HG03442 (cell line): ENCODE data around the gene GNAO1.

Experiments used
- ATAC-seq: cut with Tn5 transposase; IDR thresholded peaks from one replicate; pipeline ENCODE4 v1.9.1; 2021; ENCODE audit warnings: mild to moderate bottlenecking, moderate library complexity; ENCODE audit not compliant: unreplicated experiment

Gene GNAO1

GRCh38 chr16:56344518-56345405, 153.5 kb downstream of the GNAO1 start:
- ATAC-seq: no peak

DNA sequence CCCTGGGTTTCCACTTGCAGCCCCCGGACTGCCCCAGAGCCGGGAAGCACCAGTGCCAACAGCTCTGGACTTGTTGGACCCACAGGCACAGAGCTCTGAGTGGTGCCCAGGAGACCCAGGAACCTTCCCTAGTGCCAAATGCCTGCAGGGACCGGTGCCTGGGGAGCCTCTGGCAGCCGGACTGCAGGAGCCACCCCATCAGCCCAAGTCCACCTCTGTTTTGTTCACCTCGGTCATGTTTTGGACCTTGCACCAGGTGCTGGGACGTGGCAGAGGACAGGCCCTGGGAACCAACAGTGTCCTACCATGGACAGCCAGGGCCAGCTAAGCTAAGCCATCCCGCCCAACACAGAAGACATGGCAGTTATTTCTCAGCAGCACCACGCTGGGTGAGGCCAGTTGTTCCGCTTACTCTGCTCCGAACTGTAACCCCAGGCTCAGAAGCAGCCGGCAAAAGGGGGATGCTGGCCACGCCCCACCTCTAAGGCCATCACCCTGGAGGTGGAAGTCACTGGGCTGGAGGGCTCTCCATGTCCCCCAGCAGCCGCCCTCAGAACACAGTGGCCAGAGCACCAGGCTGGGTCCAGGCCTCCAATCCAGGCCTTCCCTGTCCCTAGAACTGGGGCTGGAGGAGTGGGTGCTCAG, 154.2 kb downstream of the GNAO1 start:
- no peak for ATAC-seq

DNA sequence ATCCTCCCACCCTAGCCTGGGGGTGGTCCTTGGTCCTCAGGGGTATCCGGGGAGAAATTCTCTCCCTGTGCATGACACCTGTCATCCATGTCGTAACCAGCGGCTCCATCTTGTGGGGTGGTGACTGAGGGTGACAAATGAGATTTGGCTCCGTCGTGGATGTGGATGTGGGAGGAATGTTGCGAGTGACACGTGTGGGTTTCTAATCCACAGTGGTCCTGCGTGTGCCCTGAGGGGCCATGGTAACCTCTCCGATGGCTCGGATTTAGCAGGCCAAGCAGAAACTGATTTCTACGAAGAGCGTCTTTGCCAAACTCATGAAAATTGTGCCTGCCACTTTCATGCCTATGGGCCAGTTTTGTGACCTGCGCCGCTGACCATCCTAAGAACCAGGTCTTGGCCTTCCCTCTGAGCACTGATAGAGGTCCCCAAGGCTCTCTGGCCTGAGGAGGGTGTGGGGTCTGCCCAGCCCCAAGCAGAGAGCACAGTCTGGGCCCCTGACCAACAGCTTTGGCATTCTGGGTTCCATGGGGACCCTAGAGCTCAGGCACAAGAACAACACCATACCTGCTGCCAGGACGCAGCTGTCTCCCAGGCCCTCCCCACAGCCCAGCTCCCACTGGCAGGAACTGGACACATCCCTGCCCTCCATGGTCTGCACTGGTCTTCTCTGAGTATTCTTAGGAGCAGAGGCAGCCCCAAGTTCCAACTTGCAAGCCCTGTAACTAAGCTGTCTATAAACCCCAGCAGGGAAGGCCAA, 155.0 kb downstream of the GNAO1 start:
- ATAC-seq: no peak

- ATAC-seq: no peak
These were observed 155.9 kb downstream of the GNAO1 start for GRCh38 chr16:56347166-56347565.

DNA sequence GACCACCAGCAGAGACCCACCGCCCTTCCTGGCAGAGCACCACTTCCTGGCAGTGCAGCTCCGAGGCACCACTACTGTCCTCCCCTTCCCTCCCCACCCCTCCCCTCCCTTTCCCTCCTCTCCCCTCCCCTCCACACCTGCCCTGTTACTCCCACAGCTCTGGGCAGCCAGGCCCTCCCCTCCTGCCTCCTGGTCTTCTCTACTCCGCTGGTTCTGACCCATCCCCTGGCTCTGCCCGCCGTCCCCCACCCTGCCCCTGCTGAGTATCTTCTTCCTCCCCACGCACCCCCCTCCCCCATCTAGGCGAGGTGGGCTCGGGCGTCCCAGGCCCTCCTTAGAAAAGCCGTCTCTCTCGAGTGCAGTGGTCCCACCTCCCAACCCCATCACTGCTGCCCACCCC, 156.4 kb downstream of the GNAO1 start:
- ATAC-seq: no peak

DNA sequence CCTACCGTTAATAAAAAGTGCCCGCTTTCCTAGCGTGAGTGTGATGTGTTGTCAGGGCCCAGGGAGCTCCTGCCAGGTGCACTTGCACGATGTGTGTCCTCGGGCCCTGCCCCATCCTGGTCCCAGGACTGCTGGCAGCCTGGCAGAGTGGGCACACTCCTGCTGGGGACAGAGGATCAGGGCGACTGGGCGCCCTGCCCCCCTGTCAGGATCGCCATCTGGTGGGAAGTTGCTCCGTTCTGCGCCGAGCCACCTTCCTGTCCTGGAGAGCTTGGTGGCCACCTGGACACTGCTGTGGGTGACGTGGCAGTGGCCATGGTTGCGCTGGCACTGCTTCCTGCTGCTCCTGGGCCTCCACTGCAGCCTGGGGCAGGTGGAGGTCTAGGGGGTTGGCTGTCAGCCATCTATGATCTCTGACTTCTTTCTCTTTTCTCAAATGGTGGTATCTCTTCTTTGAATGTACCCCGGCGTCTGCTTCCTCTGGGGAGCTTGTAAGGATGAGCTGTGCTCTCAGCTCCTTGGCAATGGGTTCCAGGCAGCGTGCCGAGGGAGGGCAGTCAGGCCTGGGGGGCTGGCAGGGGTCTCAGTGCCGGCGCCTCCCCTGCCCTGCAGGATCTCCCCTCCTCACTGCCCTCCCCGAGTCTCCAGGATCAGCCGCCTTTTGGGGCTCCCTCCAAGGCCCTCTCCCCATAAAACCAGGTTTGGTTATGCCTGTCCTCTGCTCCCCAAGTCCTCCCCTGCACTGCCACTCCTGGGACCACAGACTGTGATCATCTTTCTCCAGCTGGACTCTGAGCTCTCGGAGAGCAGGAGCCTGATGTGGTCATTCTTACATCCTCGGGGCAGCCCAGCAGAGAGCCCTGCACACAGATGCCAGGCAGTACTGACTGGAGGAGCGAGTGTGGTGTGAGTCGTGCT, 157.1 kb downstream of the GNAO1 start:
- ATAC-seq: no peak

GRCh38 chr16:56349086-56349415, 157.8 kb downstream of the GNAO1 start:
- ATAC-seq: no peak

GRCh38 chr16:56349711-56350161, 158.4 kb downstream of the GNAO1 start:
- no peak for ATAC-seq

- ATAC-seq: no peak
These were observed 159.5 kb downstream of the GNAO1 start for GRCh38 chr16:56350491-56351405.

DNA sequence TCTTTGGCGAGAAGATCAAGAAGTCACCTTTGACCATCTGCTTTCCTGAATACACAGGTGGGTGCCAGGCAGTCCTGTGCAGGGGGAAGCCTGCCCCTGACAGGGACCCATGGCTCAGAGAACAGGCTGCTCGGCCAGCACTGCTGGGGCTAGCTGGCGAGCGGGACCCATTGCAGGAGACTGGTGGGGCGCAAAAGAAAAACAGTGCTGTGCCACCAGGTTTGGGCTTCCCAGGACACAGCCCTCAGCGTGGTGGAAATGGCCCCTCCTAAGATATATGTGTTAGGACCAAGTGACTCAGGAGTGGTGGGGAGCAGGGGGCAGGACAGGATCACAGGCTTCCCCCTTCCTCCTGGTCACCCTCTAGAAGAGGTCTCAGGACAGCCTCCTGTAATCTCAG, 160.2 kb downstream of the GNAO1 start:
- no peak for ATAC-seq

DNA sequence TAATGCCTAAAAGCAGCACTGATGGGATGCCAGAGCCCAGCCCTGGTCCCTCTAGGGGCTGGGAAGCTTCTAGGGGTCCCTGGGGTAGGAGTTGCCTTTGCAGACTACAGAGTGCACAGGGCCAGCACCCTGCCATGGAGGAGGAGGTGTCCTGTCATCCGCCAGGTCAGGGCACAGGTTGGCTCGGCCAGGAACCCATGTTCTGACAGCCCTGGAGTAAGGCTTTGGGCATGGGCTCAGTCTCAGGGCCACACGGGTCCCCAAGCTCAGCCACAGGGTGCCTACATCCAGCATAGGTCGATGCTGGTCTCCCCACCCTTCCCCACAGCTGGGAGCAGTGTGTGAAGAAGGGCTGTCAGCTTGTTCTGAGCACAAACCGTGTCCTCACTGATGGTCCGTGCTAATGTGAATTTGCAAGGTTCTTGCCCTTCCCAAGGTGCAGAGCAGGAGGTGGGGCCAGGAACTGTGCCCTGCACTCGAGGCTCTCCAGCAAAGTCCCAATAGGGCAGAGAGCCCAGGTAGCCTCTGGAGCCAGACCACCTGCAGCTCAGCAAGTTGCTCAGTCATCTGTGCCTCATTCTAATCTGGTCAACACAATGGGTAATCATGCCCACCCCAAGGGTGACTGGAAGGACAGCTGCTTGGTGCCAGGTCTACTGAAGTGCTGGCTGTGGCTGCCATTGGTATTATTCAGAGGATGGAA, 161.2 kb downstream of the GNAO1 start:
- no peak for ATAC-seq

DNA sequence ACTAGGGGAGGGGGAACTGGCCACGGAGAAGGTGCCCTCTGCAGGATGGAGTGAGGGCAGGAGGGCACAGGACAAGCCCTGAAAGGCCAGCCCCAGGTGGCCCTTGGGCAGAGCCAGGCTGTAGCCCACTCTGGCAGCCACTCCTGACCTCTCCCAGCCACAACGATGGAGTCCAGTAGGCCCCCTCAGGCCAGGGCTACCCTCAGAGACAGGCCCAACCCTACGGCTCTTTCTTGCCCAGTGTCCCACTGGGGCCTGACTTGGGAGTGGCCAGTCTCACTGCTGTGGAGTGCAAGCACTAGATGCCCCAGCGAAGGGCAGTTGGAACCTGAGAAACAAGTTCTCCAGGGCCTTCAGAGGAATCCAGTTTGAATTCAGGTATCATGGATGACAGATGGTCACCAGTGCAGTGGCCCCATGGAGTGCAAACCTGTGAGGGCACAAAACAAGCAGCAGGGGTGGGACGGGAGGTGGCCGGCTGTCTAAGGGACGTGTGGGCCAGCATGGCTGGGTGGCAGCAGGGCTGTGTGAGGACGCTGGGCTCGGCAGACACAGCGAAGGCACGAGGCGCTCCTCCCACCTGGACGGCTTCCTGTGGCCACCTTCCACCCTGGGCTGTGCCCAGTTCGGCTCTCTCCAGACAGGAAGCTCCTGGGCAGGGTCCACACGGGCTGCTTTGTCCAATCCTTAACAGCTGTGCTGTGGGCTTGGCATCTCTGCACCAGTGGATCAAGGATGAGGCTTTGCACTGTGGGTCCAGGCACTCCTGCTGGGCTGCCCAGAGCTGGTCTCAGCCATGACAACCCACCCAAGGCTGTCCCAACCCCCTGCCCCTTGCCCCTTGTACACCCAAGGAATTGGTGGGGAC, 162.0 kb downstream of the GNAO1 start:
- ATAC-seq: no peak

- ATAC-seq: no peak
These were observed 162.7 kb downstream of the GNAO1 start for GRCh38 chr16:56354016-56354415.

- ATAC-seq: no peak
These were observed 163.5 kb downstream of the GNAO1 start for GRCh38 chr16:56354746-56355145.

DNA sequence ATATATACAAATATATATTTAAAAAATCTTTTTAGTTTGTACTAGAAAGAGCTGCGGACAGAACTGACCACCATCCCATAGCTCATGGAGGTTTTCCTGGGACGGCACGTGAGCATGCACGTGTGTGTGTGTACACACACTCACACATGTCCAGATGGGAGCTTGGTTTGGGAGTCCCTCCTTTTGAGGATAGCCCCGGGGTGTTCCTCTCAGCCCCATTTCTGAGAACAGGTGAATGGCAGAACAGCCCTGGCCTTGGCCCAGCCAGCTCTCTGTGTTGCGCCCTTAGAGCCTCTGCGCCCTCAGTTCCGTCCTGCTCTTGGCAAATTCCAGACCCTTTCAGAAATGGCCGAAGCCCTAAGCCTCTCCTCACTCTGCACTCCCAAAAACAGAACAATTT, 163.9 kb downstream of the GNAO1 start:
- no peak for ATAC-seq

DNA sequence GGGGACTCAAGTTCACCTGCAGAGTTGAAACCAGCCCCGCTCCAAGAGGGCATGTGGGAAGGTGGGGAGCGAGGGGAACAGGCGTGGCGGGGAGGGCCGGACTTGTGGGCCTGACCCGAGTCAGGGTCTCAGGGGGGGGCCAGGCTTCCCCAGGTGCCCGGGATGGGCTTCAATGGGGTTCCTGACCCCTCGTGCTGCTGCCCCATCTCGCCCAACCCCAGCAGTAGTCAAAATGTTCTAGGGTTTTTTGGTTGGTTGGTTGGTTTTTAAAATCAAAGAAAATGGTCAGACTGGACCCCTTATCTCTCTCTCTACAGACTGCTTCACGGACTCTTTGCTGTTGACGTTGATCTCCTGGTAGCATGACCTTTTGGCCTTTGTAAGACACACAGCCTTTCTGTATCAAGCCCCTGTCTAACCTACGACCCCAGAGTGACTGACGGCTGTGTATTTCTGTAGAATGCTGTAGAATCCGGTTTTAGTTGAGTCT, 164.5 kb downstream of the GNAO1 start:
- ATAC-seq: no peak

DNA sequence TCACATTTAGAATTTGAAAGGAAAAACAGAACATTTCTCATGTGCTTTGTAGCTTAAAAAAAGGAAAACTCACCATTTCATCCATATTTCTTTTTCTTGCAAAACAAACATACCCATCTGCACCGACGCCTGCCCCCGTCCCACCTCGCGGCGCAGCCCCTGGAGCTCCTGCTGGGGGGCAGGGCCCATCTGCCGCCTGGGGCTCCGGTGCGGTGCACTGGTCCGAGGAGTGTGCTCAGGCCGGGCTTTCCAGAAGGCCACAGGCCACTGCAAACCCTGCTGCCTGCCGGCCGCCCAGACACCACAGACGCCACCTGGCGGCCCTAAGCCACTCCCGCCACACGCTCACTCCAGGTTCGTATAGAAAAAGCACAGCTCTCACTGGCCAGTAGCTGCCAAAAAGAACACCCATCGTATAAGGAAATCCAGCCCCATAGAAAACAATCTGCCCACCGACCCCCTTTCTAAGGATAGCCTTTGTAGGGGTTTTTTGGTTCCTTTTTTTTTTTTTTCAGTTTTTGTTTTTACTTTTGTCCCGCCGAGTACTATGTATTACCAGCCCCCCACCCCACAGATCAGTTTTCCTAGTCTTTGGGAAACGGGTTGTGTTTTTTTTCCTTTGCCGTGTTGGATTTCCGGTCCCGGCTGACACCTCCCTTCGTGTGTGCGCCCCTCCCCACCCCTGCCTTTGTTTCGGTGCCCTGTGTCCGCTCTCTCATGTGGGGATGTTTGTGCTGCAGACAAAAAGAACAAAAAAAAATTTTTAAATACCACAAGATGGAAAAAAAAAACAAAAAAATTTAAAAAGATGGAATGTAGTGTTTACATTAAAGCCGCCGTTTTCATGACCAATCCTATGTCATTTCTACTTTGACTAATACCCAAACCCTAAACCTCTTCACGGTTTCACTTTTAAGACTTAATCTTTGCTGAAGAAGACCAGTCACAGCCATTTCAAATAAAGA, 165.3 kb downstream of the GNAO1 start:
- ATAC-seq: peak; percentile 91
